Activated CD8-positive, alpha-beta T cell treated with anti-CD3 and anti-CD28 coated beads for 36 hours (primary cell): Measurements from ENCODE around the gene CPT1C. TPM values are rescaled to one million over a fixed set of nuclear protein-coding genes. Genes with fewer than 3 reads are reported as not detected.

Experiments
- ATAC-seq: fragments of 200-7000 bp; cut with Tn5 transposase; one replicate; pipeline ENCODE4 v1.10.0; 2021; ENCODE audit warnings: mild to moderate bottlenecking, moderate library complexity
- CTCF ChIA-PET: fragments of 350-600 bp; sonication (Branson Sonifier 250); formaldehyde crosslinking; loops from one replicate; lab custom pipeline; 2021; ENCODE audit warnings: antibody characterized with exemption; lab: Charles Lee
- POLR2A ChIA-PET: fragments of 350-600 bp; sonication (Branson Sonifier 250); formaldehyde crosslinking; loops from one replicate; lab custom pipeline; 2021; ENCODE audit warnings: antibody characterized with exemption; lab: Charles Lee
- DNase-seq: peaks from one replicate; pipeline ENCODE4 v3.0.0-alpha.2; 2020
- H3K27ac Mint-ChIP-seq: one replicate; pipeline ENCODE4 v1.8.0; 2021; ENCODE audit warnings: mild to moderate bottlenecking, mixed read lengths
- H3K27me3 Mint-ChIP-seq: one replicate; pipeline ENCODE4 v1.8.0; 2021; ENCODE audit warnings: mixed read lengths
- H3K36me3 Mint-ChIP-seq: one replicate; pipeline ENCODE4 v1.8.0; 2021; ENCODE audit warnings: low read depth, mixed read lengths
- H3K4me1 Mint-ChIP-seq: one replicate; pipeline ENCODE4 v1.8.0; 2021; ENCODE audit warnings: low read depth, mixed read lengths
- H3K4me3 Mint-ChIP-seq: one replicate; pipeline ENCODE4 v1.8.0; 2021; ENCODE audit warnings: mild to moderate bottlenecking, moderate library complexity, mixed read lengths
- H3K9me3 Mint-ChIP-seq: one replicate; pipeline ENCODE4 v1.8.0; 2021; ENCODE audit warnings: mixed read lengths
- intact Hi-C: fragments of 100-400 bp; cut with micrococcal nuclease; formaldehyde crosslinking; loops from one replicate; pipeline ENCODE4 v1.10.0; 2022
- total RNA-seq, 2 experiments: library from RNA; stranded (reverse); gene quantifications; one replicate each; pipeline ENCODE4 v1.2.3, GENCODE V29; 2021
- TF ChIP-seq, protein P1 (sequence below): fragments of 200-600 bp; IDR thresholded peaks from one replicate; pipeline ENCODE4 v1.8.0; 2022; ENCODE audit warnings: antibody characterized with exemption, mild to moderate bottlenecking

Gene CPT1C
- total RNA-seq, 2 experiments from 2014 or later = 0.69 to 1.0 TPM

DNA sequence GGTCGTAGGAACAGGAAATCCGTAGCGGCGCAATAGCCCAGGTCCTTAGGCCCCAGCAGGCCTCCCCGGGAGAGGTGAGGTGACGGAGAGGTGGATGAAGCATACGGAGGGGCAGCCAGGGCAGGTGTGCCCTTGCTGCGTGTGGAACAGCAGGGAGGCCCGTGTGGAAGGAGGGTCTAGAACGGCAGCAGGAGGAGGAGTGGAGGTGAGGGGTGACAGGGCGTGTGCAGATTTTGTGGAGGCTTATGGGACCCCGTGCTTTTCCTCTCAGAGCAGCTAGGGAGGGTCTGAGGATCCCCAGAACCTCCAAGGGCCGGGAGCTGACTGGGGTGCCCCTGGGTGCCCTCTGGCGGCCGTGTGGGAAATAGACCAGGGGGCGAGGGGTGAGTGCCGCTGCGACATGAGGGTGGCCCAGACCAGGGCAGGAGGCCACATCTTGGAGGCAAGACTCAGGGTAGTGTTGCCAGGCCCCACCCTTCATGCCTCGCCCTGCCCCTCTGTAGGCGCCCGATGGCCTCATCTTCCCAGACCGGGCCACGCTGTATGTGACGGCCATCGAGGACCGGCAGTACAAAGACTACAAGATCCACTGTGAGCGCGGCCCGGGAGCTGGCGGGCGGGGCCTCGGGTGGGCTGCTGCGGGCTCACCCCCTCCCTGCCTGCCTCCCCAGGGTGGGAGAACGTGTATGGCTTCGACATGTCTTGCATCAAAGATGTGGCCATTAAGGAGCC, 6.5 kb upstream of the CPT1C start:
- ChIA-PET POLR2A (interaction anchor here (0.5 to 1.4 kb wide), 5 partner anchors 9 to 117 kb away, joined by 3 to 6 read pairs (median 3); no protein-coding TSS in a partner anchor), CTCF (interaction anchor here (1.0 to 1.7 kb wide), 4 partner anchors 10 to 150 kb away, joined by 3 to 4 read pairs (median 3); no protein-coding TSS in a partner anchor)
- Mint-ChIP-seq H3K9me3 (no peaks in the 10 kb centered on the region), H3K4me1 (peaks cover 26% of the 10 kb centered on the region), H3K27me3 (no peaks in the 10 kb centered on the region), H3K36me3 (peaks cover 63% of the 10 kb centered on the region), H3K4me3 (no peak overlapping the region), H3K27ac (no peak overlapping the region)
- DNase-seq = peak; percentile 15
- TF ChIP-seq, protein P1, sequence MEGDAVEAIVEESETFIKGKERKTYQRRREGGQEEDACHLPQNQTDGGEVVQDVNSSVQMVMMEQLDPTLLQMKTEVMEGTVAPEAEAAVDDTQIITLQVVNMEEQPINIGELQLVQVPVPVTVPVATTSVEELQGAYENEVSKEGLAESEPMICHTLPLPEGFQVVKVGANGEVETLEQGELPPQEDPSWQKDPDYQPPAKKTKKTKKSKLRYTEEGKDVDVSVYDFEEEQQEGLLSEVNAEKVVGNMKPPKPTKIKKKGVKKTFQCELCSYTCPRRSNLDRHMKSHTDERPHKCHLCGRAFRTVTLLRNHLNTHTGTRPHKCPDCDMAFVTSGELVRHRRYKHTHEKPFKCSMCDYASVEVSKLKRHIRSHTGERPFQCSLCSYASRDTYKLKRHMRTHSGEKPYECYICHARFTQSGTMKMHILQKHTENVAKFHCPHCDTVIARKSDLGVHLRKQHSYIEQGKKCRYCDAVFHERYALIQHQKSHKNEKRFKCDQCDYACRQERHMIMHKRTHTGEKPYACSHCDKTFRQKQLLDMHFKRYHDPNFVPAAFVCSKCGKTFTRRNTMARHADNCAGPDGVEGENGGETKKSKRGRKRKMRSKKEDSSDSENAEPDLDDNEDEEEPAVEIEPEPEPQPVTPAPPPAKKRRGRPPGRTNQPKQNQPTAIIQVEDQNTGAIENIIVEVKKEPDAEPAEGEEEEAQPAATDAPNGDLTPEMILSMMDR = peak; percentile 30
- intact Hi-C loops = no loop called here
- no peak for ATAC-seq

DNA sequence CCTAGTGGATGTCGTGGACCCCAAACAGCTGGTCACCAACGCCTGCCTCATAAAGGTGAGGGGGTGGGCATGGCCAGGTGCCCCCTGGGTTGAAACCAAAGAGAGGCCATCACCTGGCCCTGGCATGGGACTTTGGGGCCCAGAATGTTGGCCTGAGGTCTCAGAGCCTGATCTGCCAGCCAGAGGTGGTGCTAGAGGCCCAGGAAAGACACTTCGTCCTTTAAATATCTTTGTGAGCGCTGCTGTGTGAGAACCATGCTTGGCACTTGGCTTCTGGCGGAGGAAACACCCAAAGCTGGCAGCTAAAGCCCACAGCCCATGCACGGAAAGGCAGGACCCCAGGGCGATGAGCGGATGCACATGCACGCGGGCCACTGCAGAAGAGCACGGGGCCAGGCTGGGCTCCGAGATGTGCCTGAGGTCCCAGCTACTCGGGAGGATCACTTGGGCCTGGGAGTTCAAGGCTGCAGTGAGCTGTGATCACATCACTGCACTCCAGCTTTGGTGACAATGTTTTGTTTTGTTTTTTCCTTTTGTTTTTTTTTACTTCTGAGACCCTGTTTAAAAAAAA, 5.8 kb upstream of the CPT1C start:
- no peak overlapping the region for H3K4me3 Mint-ChIP-seq
- peaks cover 60% of the 10 kb centered on the region for H3K36me3 Mint-ChIP-seq
- intact Hi-C loops = no loop called here
- POLR2A ChIA-PET = interaction anchor here (0.5 to 1.4 kb wide), 4 partner anchors 8 to 173 kb away, joined by 3 to 6 read pairs (median 3); no protein-coding TSS in a partner anchor
- no peaks in the 10 kb centered on the region for H3K9me3 Mint-ChIP-seq
- TF ChIP-seq, protein P1 = no peak
- H3K4me1 Mint-ChIP-seq = peaks cover 23% of the 10 kb centered on the region
- H3K27ac Mint-ChIP-seq = no peak overlapping the region
- DNase-seq (no peak), ATAC-seq (no peak)
- no peaks in the 10 kb centered on the region for H3K27me3 Mint-ChIP-seq
- CTCF ChIA-PET = interaction anchor here (1.0 to 1.7 kb wide), 3 partner anchors 12 to 151 kb away, joined by 3 to 4 read pairs (median 3); no protein-coding TSS in a partner anchor

DNA sequence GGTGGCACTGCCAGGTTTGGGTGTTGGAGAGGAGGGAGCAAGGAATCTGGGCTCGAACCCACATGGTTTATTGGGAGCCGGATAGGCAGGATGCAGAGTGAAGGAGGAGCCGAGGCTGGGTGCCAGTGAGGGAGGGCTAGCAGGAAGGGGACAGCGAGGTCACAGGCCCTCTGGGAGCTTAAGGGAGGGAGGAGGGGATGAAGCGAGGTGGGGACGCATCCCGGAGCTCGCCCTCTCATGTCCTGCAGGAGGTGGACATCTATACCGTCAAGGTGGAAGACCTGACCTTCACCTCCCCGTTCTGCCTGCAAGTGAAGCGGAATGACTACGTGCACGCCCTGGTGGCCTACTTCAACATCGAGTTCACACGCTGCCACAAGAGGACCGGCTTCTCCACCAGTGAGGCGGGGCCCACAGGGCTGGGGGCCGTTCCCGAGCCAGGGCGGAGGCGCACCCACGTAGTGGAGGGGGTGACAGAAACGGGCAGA, 5.0 kb upstream of the CPT1C start:
- Mint-ChIP-seq H3K36me3 (peaks cover 61% of the 10 kb centered on the region), H3K4me3 (no peak overlapping the region), H3K4me1 (peaks cover 25% of the 10 kb centered on the region), H3K9me3 (no peaks in the 10 kb centered on the region), H3K27me3 (peaks cover 6% of the 10 kb centered on the region), H3K27ac (no peak overlapping the region)
- ChIA-PET CTCF (no interaction called here), POLR2A (interaction anchor here (0.8 to 1.2 kb wide), 2 partner anchors 7 to 172 kb away, joined by 3 read pairs; no protein-coding TSS in a partner anchor)
- intact Hi-C loops = no loop called here
- TF ChIP-seq, protein P1 = no peak
- DNase-seq (no peak), ATAC-seq (no peak)

DNA sequence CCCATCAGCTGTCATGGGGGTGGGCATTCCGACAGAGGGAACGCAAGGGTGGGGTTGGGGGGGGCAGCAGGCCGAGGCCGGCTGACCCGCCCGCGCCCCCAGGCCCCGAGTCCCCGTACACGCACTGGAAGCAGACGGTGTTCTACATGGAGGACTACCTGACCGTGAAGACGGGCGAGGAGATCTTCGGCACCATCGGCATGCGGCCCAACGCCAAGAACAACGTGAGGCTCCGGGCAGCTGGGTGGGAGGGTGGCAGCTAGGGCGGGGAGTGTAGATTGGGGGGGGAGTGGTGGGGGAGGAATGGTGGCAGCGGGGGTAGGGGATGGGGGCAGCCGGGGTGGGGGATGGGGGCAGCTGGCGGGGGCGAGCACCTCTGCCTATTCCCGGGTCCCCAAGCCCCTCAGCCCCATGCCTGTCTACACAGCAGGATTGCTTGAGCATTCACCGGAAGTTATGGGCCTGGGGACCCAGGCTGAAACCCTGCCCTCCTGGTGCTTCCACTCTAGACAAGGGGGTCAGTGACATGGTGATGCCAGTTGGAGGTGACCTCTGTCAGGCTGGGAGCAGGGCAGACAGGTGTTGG, 4.3 kb upstream of the CPT1C start:
- intact Hi-C loops = no loop called here
- no peak overlapping the region for H3K27ac Mint-ChIP-seq
- H3K27me3 Mint-ChIP-seq = peaks cover 8% of the 10 kb centered on the region
- H3K9me3 Mint-ChIP-seq = no peaks in the 10 kb centered on the region
- peaks cover 31% of the 10 kb centered on the region for H3K4me1 Mint-ChIP-seq
- ATAC-seq (no peak), DNase-seq (no peak)
- H3K4me3 Mint-ChIP-seq = no peak overlapping the region
- peaks cover 56% of the 10 kb centered on the region for H3K36me3 Mint-ChIP-seq
- TF ChIP-seq, protein P1 = no peak
- POLR2A ChIA-PET = interaction anchor here (1.0 kb wide), 1 partner anchor 16 kb away, joined by 3 read pairs; no protein-coding TSS in a partner anchor
- CTCF ChIA-PET = no interaction called here
